GM12878 (cell line): ENCODE results near the gene SLC12A2. TPM values are rescaled to one million over a fixed set of nuclear protein-coding genes. Genes with fewer than 3 reads are reported as not detected.

Experiments used
- BHLHE40 ChIP-seq, 2 experiments: fragments of 450-650 bp in 1 of 2; IDR thresholded peaks; 2 replicates each; pipeline ENCODE4 v1.6.1; 2011 to 2017; ENCODE audit warnings: low read depth in 2 of 2, borderline replicate concordance in 1 of 2, improper control_type of control experiment in 1 of 2, low read length in 1 of 2, mild to moderate bottlenecking in 1 of 2
- BRCA1 ChIP-seq: IDR thresholded peaks from 2 replicates; pipeline ENCODE4 v1.6.1; 2011; ENCODE audit warnings: low read depth, low read length, improper control_type of control experiment
- CUX1 ChIP-seq: IDR thresholded peaks from 2 replicates; pipeline ENCODE4 v1.6.1; 2012; ENCODE audit warnings: improper control_type of control experiment, low read depth, low read length; ENCODE audit not compliant: insufficient replicate concordance
- IRF3 ChIP-seq: fragments of 450-650 bp; IDR thresholded peaks from 2 replicates; pipeline ENCODE4 v1.6.1; 2014; ENCODE audit warnings: mild to moderate bottlenecking
- KDM1A ChIP-seq: fragments of 200-600 bp; sonication (generic); IDR thresholded peaks from 2 replicates; pipeline ENCODE4 v1.6.1; 2016; ENCODE audit warnings: borderline replicate concordance
- LARP7 ChIP-seq: fragments of 450-650 bp; IDR thresholded peaks from 2 replicates; pipeline ENCODE4 v1.6.1; 2017; ENCODE audit warnings: mild to moderate bottlenecking
- RFX5 ChIP-seq: IDR thresholded peaks from 2 replicates; pipeline ENCODE4 v1.6.1; 2011; ENCODE audit warnings: low read depth, low read length, improper control_type of control experiment
- YBX1 ChIP-seq: fragments of 450-650 bp; IDR thresholded peaks from 2 replicates; pipeline ENCODE4 v1.6.1; 2016; ENCODE audit warnings: antibody characterized with exemption
- ZZZ3 ChIP-seq: IDR thresholded peaks from 2 replicates; pipeline ENCODE4 v1.6.1; 2011; ENCODE audit warnings: low read depth; ENCODE audit not compliant: control insufficient read depth, insufficient read length
- polyA plus RNA-seq, 11 experiments: library from polyadenylated mRNA; depleted of rRNA in 4 of 11; unstranded in 6 of 11; stranded (reverse) in 5 of 11; fragments of >200 nt; fragmentation: Nextera tagmentation in 4 of 11; fragmentation: Illumina TruSeq in 1 of 11; extraction: Ambion mirVana in 4 of 11; extraction: Trizol in 1 of 11; gene quantifications; 1 replicate in 1 of 11; 2 replicates in 10 of 11; pipeline versions ENCODE4 v1.2.1 to v1.2.3, GENCODE V29; 2011 to 2016; ENCODE audit warnings: inconsistent platforms in 2 of 11, missing spikeins in 2 of 11, low read depth in 1 of 11
- total RNA-seq, 4 experiments: library from RNA; depleted of rRNA in 3 of 4; stranded (reverse); fragments of >200 nt in 3 of 4; fragmentation: Illumina TruSeq in 1 of 4; extraction: Trizol in 1 of 4; gene quantifications; 2 replicates each; pipeline versions ENCODE4 v1.2.1 to v1.2.3, GENCODE V29; 2013 to 2021

SLC12A2 gene
- total and polyA plus RNA-seq, 10 of the 15 experiments (the other 5 are each of a cell fraction or from before 2014, with no cell fraction given): 5.1 to 21.8 (median 10.5) TPM

GRCh38 chr5:128208436-128208835, 124.9 kb downstream of the SLC12A2 start (continued):
- no peak for TF ChIP-seq CUX1
- no peak for TF ChIP-seq IRF3
- TF ChIP-seq BHLHE40 (IDR thresholded peaks at IDR 0.05; ENCODE audit: borderline replicate concordance in 1 of 2, low read depth in 2 of 2, low read length in 1 of 2): no peak
- no peak for TF ChIP-seq YBX1
- TF ChIP-seq LARP7: no peak
- TF ChIP-seq RFX5: no peak
- no peak for TF ChIP-seq KDM1A
- TF ChIP-seq BRCA1: no peak
- no peak for TF ChIP-seq ZZZ3
